ENCODE data around the gene SPRR3. TPM values are rescaled to one million over a fixed set of nuclear protein-coding genes. Genes with fewer than 3 reads are reported as not detected.

Gene SPRR3
- total RNA-seq, 1 donor from 2014 or later: not detected

DNA sequence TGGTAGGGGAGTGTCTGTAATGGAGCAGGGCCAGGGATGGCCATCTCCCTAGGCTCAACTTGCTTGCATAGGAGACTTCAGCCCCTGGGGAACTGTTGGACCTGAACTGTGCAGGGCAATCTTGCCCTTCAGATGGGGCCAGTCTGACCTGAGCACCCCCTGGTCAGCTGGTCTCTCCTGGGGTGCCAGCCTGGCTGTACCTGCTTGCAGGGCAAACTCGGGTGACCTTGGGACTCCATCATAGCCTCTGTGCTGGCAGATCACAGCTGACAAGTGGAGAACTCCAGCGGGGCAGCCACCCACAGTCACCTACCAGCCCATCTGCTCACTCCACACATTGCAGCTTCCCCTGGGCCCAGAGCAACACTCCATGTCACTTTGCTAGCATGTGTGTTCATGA is 47.7 kb downstream of the SPRR3 start:
- DNase-seq (ENCODE audit: low read depth in 2 of 2): no peak

Other genes starting within 250 kb of the SPRR3 start
- gene KPRP, start 243.7 kb upstream of the SPRR3 start, total RNA-seq: not detected in 2 replicates
- not detected in 2 replicates for gene LCE1F, start 226.6 kb upstream of the SPRR3 start, total RNA-seq
- gene LCE1E, start 215.5 kb upstream of the SPRR3 start, total RNA-seq: not detected in 2 replicates
- not detected in 2 replicates for gene LCE1D, start 205.0 kb upstream of the SPRR3 start, total RNA-seq
- not detected in 2 replicates for gene LCE1C, start 195.1 kb upstream of the SPRR3 start, total RNA-seq
- gene LCE1B, start 189.8 kb upstream of the SPRR3 start, total RNA-seq: not detected in 2 replicates
- gene LCE1A, start 174.3 kb upstream of the SPRR3 start, total RNA-seq: not detected in 2 replicates
- gene LCE6A, start 158.9 kb upstream of the SPRR3 start, total RNA-seq: not detected in 2 replicates
- not detected in 2 replicates for gene LCE7A, start 141.8 kb upstream of the SPRR3 start, total RNA-seq
- not detected in 2 replicates for gene SMCP, start 123.4 kb upstream of the SPRR3 start, total RNA-seq
- not detected in 2 replicates for gene IVL, start 93.2 kb upstream of the SPRR3 start, total RNA-seq
- not detected in 2 replicates for gene SPRR5, start 54.5 kb upstream of the SPRR3 start, total RNA-seq
- not detected in 2 replicates for gene SPRR4, start 31.1 kb upstream of the SPRR3 start, total RNA-seq
- not detected in 2 replicates for gene SPRR1A, start 17.7 kb upstream of the SPRR3 start, total RNA-seq
- gene SPRR1B, start 29.5 kb downstream of the SPRR3 start, total RNA-seq: not detected in 2 replicates
- not detected in 2 replicates for gene SPRR2D, start 39.4 kb downstream of the SPRR3 start, total RNA-seq
- not detected in 2 replicates for gene SPRR2A, start 55.8 kb downstream of the SPRR3 start, total RNA-seq
- gene SPRR2B, start 69.9 kb downstream of the SPRR3 start, total RNA-seq: not detected in 2 replicates
- not detected in 2 replicates for gene SPRR2E, start 92.8 kb downstream of the SPRR3 start, total RNA-seq
- gene SPRR2F, start 111.8 kb downstream of the SPRR3 start, total RNA-seq: not detected in 2 replicates
- not detected in 2 replicates for gene SPRR2G, start 149.1 kb downstream of the SPRR3 start, total RNA-seq
- not detected in 2 replicates for gene LELP1, start 201.7 kb downstream of the SPRR3 start, total RNA-seq
- gene PRR9, start 215.8 kb downstream of the SPRR3 start, total RNA-seq: not detected in 2 replicates

Measured in lung microvascular endothelial cell (primary cell).